IMR-90 (cell line): ENCODE measurements around the gene TP53BP1.

Source experiments
- BHLHE40 ChIP-seq: fragments of 150-350 bp; IDR thresholded peaks from 2 replicates; pipeline ENCODE4 v1.6.1; 2016; ENCODE audit warnings: mild to moderate bottlenecking, low read depth, low read length
- CEBPB ChIP-seq: IDR thresholded peaks from 2 replicates; pipeline ENCODE4 v1.6.1; 2012; ENCODE audit warnings: low read depth, low read length, improper control_type of control experiment
- CTCF ChIP-seq: conservative IDR thresholded peaks from 2 replicates; pipeline ENCODE4 v1.5.1; 2012; ENCODE audit warnings: mild to moderate bottlenecking, low read depth, low read length, improper control_type of control experiment
- ELK1 ChIP-seq: fragments of 150-350 bp; IDR thresholded peaks from 2 replicates; pipeline ENCODE4 v1.6.1; 2016; ENCODE audit warnings: low read depth, mild to moderate bottlenecking, low read length, moderate library complexity, borderline replicate concordance
- FOS ChIP-seq: fragments of 150-350 bp; IDR thresholded peaks from 2 replicates; pipeline ENCODE4 v1.6.1; 2016; ENCODE audit warnings: low read depth, low read length
- MAFK ChIP-seq: IDR thresholded peaks from 2 replicates; pipeline ENCODE4 v1.6.1; 2012; ENCODE audit warnings: low read depth, low read length, improper control_type of control experiment
- MAZ ChIP-seq: IDR thresholded peaks from 2 replicates; pipeline ENCODE4 v1.6.1; 2012; ENCODE audit warnings: low read depth, mild to moderate bottlenecking, low read length, improper control_type of control experiment, moderate library complexity, borderline replicate concordance
- MXI1 ChIP-seq: IDR thresholded peaks from 2 replicates; pipeline ENCODE4 v1.6.1; 2012; ENCODE audit warnings: low read depth, mild to moderate bottlenecking, low read length, moderate library complexity, borderline replicate concordance
- POLR2A ChIP-seq: IDR thresholded peaks from 2 replicates; pipeline ENCODE4 v1.6.1; 2012; ENCODE audit warnings: mild to moderate bottlenecking, low read depth, low read length
- RFX5 ChIP-seq: IDR thresholded peaks from 2 replicates; pipeline ENCODE4 v1.8.0; 2012; ENCODE audit warnings: low read depth, mild to moderate bottlenecking, low read length, moderate library complexity
- SMC3 ChIP-seq: fragments of 150-350 bp; IDR thresholded peaks from 2 replicates; pipeline ENCODE4 v1.6.1; 2016; ENCODE audit warnings: low read depth, mild to moderate bottlenecking, antibody characterized with exemption, low read length, moderate library complexity
- USF2 ChIP-seq: fragments of 150-350 bp; IDR thresholded peaks from 2 replicates; pipeline ENCODE4 v1.6.1; 2017; ENCODE audit warnings: mild to moderate bottlenecking, antibody characterized with exemption, low read length, low read depth

GRCh38 chr15:43378601-43379000 is 114.4 kb downstream of the TP53BP1 start:
- TF ChIP-seq CTCF (no peak), SMC3 (no peak), FOS (no peak), MAZ (no peak), CEBPB (no peak), BHLHE40 (no peak), ELK1 (no peak), MAFK (no peak), POLR2A (no peak), USF2 (no peak), RFX5 (no peak), MXI1 (no peak)
